CD4-positive, alpha-beta T cell treated with Interferon gamma for 1 hour (primary cell): ENCODE data around the gene SLC25A4.
A peak's percentile ranks its signal among the peaks of the same experiment; 100 is the strongest.

ENCODE experiments used
- DNase-seq: peaks from one replicate; pipeline ENCODE4 v3.0.0-alpha.2; 2020

The SLC25A4 gene

DNA sequence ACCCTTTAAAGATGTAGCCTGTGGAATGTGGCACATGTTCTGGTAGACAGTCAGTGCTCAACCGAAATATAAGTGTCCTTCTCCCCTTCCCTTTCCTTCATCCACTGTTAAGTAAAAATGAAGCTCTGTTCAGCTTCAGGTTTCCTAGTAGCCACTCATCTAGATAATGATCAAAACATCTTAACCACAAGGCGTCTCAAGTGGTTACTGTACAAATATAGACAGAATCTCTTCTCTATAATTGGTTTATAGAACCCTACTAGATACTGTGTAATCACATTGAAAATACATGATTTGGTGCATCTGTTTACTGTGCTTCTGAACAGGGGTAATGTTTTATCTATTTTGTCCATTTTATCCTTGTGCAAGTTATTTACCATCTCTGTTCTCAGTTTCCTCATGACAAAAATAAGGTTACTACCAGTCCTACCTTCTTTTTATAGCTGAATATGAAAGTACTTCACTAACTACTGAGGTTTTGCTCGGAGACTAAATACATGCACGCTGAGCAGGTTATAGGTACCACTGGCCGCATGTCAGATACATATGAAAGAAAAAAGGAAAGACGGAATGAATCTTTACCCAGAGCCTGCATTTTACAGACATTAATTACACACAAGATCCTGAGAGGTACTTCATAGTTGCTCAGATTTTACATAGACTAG is 20.3 kb upstream of the SLC25A4 start:
- DNase-seq = no peak

DNA sequence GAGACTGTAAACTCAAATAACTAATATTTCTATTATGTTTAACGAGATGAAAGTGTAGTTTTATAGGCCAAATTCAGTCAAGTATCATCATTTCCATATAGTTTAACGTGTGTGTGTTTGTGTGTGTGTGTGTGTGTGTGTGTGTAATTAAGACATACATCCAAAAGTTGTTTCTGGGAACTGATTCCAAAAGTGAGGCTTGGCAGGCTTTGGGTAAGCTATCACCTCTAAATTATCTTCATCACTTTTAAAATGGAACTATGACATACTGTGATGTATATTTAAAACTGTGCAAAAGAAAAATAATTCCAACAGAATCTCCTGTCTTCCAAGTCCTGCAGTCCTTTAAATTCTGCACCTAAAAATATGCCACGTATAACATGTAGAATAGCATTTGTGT is 19.1 kb upstream of the SLC25A4 start:
- no peak for DNase-seq

DNA sequence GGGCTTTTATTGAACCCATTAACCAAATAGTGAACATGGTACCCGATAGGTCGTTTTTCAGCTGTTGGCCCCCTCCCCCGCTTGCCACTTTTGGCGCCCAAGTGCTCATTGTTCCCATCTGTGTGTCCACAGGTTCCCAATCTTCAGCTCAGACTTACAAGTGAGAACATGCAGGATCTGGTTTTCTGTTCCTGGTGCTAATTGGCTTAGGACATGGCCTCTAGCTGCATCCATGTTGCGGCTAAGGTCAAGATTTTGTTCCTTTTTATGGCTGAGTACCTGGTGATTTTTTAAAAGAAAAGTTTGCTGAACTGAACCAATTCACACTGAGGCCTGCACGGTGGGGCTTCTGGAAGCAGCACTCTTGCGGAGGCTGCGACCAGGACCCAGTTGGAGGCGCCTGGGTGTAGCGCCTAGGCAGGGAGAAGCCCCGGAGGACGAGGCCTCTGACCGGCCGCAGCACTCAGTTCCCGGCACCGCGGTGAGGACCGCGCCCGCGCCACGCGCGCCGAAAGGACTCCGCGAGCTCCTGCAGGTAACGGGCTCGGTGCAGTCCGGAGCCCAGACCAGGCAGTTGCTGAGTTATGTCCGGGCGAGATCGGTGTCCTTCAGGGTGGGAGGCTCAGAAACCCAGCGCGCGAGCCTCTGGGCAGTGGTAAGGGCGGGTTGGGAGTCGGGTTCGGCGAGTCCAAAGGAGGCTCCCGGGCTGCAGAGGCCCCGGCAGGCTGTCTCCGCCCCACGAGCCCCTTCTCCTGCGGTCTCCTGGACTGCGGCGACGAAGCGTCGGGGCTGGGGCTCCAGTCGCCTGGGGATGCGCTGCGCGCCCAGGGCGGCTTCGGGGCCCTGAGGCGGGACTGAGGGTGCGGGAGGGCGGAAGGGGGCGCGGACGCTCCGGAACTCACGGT is 15.8 kb upstream of the SLC25A4 start:
- no peak for DNase-seq

DNA sequence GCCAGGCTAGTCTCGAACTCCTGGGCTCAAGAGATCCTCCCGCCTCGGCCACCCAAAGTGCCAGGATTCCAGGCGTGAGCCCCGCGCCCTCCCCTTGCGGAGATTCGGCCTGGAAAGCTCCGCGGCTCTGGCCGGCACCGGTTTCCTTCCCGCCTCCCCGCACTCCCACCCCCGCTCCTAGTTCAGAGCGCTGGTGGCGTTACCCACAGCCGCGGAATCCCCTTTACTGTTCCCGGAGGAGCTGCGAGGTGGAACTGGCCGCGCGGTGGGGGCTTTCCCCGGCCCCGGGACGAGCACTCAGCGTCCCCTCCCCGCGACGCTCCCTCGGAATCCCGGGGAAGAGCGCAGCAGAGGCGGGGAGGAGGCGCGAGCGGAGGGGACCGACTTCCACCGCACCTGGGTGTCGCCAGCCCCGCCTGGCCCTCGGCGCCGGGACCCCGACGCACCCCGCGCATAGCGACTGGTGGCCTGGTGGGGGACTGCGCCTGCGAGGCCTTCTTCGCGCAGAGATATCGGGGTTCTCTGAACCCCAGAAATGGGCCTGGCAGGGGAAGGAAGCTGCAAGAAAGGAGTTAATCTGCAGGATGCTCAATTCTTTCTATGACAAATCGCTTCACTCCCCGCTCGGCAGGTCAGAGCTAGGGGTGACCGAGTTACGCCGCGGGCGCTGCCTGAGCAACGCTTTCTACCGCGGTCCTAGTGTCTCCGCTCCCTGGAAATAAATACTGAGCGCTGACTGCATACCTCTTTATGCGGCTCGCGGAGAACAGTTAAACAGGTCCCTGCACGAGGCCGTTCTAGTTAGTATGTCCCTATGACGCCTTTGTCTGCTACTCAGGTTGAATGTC is 14.6 kb upstream of the SLC25A4 start:
- DNase-seq = peak; percentile 7

DNA sequence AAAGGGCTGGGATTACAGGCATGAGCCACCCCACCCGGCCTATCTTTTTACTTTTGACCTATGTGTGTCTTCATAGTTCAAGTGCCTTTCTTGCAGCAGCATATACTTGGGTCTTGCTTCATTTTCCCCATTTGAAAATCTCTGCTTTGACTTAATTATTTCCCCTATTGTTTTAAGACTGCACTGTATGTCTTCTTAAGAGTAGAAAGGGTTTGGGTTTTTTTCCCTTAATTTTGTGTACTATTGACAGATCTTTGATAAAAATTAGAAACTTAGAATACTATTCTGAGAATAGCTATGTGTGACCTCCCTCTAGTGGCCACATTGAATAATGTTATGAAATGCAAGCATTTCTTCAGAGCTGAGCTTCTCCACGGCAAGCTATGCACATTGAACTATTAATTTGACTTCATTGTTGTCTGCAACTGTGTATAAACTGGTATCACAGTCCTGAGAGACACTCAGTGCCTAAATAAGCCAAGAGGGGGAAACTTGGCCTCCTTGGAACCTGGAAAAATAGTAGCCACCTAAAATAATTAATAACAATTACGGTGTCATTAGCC is 8.7 kb upstream of the SLC25A4 start:
- DNase-seq = no peak

DNA sequence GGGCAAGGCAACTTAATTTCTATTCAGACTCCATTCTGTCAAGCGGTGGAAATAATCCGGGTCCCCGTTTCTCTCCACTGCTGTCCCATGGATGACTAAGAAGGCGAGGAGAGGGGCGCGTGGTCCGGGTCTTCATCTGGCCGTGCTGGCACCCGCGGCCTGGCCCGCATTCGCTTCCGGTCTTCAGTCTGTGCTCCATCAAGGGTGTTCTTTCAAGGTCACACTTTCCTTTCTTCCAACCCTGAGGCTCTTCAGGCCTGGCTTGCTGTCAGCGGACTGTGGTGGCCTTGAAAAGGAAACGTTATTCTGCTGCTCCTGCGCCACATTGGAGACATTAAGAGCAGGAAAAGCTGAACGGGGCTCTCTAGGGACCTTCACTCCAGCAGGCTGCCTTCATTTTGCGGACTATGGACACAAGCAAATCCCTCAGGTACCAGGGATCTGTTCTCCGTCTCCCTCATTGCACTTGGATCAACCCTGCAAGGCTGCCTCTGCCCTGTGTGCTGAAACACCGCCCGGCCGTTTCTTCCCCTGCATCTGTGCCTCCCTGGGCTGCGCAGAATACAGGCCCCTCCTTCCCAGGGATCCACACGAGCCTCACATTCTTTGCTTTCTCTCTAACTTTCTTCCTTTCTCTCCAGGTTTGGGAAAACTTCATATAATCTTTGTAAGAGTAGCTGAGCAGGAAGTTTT is 5.7 kb upstream of the SLC25A4 start:
- DNase-seq = no peak

DNA sequence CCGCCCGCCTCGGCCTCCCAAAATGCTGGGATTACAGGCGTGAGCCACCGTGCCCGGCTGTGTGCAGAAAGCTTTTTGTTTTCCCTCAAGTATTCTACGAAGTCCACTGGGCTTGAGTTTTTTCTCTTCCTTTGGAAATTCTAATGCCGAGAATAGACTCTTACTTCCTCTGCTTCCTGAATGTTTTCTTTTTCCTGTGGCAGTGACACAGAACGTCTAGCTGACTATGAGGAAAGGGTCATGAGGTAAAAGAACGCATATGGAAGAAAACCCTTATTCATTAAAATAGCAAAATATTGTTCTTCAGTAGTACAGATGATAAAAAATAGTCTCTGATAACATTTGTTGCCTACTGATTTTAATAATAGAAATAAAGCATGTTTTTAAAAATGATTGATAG is 4.9 kb upstream of the SLC25A4 start:
- DNase-seq = no peak

DNA sequence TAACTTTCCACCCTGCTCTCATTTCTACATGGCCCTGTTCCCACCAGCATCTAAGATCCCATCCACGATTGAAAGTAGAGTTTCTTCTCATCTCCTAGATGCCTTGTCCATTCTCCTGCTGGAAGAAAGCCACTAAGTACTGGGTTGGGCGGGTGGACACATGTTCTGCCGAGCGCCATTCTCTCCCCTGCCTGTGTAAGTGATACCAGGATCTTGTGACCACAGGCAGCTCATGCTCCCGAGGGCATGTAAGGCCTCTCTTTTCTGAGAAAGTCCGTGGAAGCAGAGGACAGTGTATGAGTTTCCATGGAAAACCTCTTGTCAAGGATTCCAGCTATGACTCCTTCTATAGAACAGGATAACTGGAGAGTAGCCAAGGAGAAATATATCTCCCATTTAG is 3.3 kb upstream of the SLC25A4 start:
- DNase-seq = no peak

DNA sequence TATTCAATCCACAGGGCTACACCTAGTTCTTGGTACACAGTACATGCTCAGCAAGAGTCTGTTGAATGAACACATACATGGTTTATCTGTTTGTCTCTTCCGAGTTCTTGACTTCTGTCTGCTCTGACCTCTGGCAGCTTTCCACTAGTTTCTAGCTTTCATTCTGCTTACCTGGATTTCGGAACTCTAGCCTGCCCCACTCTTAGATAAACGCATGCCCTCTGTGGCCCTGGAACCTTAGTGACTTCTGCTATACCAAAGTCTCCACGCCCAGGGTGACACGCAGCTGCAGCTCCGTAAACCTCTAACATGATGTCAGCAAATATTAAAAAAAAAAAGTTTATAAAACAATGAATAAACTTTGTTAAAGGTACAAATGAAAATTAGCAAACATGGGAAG is 1.3 kb upstream of the SLC25A4 start:
- DNase-seq = no peak

DNA sequence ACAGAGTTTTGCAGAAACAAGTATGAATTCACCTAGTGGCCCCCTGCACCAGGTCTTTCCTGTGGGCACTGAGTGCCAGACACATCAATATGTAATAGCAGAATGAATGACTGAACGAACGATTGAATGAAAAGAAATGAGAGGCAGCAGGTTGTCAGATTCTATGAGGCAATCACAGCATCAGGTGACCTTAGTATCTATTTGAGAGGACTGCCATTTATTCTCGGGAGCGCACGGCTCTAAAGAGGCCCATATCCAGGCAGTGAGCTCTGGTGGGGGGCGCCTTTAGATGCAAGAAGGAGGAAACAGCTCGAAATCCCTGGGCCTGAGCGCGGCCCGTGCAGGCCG is 528 bp upstream of the SLC25A4 start:
- DNase-seq = no peak

DNA sequence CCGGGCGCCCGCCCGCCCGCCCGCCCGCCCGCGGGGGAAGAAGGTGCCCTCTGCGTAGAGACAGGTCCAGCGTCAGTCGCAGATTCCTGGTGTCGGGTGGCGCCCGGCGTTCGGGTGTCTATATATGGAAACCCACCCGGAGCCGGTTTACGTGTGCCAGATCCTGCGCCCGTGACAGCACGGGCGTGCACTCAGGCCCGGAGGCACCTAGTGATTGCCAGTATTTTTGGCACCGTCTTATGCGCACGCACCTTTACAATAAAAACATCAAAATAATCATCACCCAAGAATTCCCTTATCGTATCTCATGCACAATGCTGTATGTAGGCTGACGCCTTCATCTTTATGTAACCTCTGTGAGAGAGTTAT is 519 bp downstream of the SLC25A4 start:
- no peak for DNase-seq

DNA sequence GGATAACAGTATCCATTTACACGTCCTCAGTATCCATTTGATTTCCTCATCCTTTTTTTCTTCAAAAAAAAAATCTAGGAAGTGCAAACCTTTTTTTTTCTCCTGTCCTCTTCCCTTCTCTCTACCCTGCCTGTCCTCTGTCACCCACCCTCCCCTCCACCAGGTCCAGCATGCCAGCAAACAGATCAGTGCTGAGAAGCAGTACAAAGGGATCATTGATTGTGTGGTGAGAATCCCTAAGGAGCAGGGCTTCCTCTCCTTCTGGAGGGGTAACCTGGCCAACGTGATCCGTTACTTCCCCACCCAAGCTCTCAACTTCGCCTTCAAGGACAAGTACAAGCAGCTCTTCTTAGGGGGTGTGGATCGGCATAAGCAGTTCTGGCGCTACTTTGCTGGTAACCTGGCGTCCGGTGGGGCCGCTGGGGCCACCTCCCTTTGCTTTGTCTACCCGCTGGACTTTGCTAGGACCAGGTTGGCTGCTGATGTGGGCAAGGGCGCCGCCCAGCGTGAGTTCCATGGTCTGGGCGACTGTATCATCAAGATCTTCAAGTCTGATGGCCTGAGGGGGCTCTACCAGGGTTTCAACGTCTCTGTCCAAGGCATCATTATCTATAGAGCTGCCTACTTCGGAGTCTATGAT is 1.7 kb downstream of the SLC25A4 start:
- no peak for DNase-seq

DNA sequence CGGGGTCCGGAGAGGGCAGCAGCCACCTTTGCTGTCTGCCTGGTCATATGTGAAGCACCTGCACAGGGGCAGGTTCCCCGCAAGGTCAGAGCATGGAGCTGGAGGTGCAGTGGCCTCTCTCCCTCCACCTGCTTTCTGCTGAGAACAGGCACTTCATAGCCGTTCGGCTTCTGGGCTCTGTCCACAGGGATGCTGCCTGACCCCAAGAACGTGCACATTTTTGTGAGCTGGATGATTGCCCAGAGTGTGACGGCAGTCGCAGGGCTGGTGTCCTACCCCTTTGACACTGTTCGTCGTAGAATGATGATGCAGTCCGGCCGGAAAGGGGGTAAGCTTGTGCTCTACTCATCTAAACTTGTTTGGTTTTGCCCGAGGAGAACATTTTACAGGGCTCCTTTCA is 2.5 kb downstream of the SLC25A4 start:
- DNase-seq = no peak

DNA sequence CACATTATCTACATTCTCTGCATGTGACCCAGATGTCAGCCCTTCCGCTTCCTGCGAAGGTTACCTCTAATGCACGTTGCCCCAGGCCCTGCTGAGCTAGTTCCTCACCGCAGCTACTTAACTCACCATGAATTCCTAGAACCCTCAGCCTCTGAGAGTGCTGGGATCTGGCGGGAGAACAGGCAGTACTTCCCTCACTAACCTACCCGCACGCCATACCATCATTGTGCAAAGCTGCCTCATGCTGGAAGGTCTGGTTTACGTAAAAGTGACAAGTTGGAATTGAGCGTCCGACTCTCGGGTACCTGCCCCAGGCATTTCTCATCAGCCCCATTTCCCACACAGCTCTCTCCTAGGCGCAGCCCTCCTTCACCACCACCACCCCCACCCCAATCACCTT is 6.3 kb downstream of the SLC25A4 start:
- DNase-seq = no peak

DNA sequence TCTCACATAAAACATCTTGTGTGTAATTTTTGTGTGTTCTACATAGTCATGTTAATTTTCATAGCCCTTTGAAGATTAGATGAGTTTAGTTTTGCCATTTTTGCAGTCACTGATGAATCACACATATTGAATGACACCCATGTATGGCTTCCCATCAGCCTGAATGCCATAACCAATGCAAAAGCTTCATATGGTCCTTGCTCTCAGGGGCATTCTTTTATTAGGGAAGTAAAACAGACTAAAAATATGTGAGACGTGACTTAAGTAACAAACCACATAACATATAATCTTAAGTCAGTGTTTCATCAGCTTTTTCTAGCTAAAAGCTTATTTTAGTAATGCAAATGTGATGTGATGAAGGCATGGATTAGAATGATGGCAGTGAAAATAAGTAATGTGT is 8.2 kb downstream of the SLC25A4 start:
- DNase-seq = no peak

DNA sequence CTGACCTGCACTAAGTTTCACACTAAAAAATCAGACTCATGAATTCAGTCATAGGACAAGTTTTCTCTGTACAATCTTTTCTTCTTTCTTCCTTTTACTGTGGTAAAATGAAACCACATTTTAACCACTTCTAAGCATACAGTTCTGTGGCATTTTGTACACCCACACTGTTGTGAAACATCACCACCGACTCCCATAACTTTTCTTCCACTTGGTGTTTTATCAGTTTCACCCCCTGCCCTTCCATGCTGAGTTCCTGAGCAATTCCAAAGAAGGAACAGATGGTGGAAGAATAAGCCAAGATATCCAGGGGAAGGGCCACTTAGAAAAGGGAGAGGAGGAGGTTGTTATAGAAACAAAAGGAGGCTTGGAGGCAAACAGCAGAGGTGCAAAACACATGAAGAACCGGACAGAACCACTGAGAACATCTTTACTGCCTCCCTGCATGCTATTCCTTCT is 22.6 kb downstream of the SLC25A4 start:
- no peak for DNase-seq

DNA sequence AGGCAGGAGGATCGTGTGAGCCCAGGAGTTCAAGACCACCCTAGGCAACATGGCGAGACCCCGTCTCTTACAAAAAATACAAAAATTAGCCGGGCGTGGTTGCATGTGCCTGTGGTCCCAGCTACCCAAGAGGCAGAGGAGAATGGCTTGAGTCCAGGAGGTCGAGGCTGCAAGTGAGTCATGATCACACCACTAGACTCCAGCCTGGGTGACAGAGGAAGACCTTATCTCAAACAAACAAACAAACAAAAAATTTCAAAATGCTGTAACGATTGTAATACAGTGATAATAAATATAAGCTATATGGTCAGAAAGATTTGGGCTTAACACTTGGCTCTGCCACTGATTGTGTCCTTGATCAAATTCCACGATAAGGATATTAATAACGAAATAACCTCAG is 24.2 kb downstream of the SLC25A4 start:
- DNase-seq = no peak

DNA sequence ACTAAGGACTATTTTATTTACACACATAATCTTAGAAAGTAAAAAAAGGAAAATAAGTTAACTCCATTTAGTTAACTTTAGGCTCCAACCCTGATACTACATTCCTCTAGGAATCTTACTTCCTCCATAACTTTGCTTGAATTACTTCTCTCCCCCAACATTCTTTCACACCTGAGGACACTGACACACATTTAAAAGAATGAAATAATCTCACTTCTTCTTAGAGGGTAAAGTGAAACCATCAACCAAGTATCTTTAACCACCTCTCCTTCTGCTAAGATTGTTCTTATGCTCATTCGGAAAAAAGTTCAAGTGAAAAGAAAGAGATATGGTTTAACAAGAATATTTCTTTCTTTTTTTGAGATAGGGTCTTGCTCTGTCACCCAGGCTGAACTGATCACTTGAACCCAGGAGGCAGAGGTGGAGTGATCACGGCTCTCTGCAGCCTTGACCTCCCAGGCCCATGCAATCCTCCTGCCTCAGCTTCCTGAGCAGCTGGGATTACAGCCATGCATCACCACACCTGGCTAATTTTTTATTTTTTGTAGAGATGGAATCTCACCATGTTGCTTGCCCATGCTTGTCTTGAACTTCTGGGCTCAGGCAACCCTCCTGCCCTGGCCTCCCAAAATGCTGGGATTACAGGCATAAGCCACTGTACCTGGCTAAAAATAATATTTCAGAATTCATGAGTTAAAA is 28.5 kb downstream of the SLC25A4 start:
- no peak for DNase-seq

DNA sequence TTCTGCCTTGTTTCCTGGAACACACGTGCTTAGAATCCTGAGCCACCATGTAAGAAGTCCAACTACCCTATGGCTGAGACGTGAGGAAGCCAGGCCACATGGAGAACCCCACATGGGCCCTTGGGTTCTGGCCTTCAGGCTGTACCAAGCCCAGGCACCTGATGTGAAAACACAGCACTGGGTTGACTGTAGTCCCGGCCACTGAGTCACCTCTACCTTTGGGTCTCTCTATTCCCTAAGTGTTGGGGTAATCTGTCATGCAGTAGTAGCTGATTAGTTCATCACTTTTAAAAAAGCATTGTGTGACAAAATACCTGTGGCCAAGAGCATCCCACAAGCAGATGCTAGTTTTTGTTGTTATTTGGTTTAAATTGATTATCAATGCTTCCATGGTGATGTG is 36.4 kb downstream of the SLC25A4 start:
- DNase-seq = no peak

DNA sequence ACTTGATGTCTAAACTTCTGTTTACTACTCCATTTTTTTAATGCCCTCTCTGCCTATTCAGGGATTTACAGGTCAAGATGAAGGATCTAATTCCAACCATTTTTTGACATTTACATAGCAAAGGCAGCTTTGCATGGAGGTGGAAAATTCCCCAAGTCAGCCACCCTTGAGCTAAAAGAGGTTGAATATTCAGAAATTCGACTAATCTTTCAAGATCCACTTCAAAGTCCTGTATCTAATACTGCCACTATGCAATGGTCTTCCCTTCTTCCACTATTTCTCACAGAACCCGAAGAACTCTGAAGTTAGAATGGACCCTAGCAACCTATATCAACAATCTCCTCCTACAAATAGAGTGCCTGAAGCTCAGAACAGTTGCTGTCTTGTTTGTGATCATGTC is 39.2 kb downstream of the SLC25A4 start:
- no peak for DNase-seq

DNA sequence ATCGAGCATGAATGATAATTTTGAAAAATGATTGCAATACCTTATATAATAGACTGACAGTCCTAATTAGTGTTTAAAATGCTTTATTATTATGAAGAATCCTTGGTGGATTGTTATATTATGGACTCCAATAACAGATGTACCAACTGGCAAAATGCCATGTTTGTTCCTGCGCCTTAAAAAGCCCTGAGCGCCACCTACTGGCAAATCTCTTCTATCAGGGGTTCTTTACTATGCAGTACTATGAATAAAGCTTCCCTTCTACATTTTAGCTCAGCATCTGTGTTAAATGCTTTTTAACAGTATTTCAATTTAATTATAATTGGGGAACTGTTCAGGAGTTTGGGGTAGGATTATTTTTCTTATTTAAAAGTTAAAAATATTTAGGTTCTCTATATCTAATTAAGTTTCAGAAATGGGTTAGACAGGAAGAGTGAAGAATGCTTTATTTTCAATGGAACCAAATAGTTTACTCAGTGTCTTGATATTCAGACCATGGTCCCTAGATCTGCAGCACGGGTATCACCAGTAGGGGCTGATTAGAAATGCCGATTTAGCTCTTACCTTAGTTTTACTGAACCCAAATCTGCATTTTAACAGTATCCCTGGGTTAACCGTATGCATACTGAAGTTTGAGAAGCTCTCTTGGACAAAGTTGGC is 40.7 kb downstream of the SLC25A4 start:
- DNase-seq = peak; percentile 56
